GM19351 (cell line): ENCODE data around the gene CEMP1.
"Not testable (repeated sequence)": the region's sequence is repeated elsewhere in the genome, so short reads cannot be mapped to it uniquely, and the experiment has no call there.

Source experiments
- ATAC-seq: cut with Tn5 transposase; IDR thresholded peaks from one replicate; pipeline ENCODE4 v1.9.1; 2021; ENCODE audit warnings: mild to moderate bottlenecking, moderate library complexity; ENCODE audit not compliant: unreplicated experiment

CEMP1 gene

GRCh38 chr16:2537451-2538379, 6.5 kb upstream of the CEMP1 start, which contains the start of gene PDPK1:
TSS of gene PDPK1 (plus strand) at chr16:2538021. CDS start at chr16:2538113, 92 bp downstream.
- peak; percentile 83 for ATAC-seq

DNA sequence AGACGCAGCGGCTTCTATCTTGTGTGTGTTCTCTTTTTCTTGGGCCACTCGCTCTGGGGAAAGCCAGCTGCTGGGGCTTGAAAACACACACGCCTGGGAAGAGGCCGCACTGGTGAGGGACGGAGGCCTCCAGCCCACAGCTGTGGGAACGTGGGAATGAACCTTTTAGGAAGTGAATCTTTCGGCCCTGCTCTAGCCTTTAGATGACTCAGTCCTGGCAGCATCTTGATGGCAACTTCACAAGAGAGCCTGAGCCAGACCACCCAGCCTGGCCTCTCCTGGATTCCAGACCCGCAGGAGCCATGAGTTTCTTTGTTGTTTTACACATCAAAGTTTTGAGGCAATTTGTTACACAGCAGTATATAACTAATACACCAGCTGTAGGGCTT, 4.4 kb upstream of the CEMP1 start:
- ATAC-seq, result no peak

DNA sequence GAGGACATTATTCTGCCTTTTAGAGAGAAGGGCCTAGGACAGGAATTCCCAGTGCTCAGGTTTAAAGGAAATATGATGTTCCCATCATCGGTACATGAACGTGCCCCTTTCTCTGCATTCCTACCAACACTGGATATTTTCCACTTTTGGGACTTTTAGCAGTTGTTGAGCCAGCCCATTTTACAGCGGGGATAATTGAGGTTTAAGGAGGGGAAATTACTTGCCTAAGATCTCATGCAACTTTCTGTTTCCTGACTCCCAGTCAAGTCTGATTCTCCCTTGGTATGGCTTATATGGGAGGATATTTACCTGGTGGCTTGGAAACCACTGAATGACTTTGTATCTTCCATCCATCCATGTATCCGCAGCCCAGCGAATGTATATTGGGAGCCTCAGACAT, 3.1 kb upstream of the CEMP1 start:
- ATAC-seq, result not testable (repeated sequence)

- ATAC-seq, result no peak
These were observed 2.7 kb upstream of the CEMP1 start for GRCh38 chr16:2533912-2534311.

- not testable (repeated sequence) for ATAC-seq
These were observed 2.0 kb upstream of the CEMP1 start for GRCh38 chr16:2533142-2533755.

GRCh38 chr16:2532494-2533141, 1.4 kb upstream of the CEMP1 start:
- no peak for ATAC-seq

DNA sequence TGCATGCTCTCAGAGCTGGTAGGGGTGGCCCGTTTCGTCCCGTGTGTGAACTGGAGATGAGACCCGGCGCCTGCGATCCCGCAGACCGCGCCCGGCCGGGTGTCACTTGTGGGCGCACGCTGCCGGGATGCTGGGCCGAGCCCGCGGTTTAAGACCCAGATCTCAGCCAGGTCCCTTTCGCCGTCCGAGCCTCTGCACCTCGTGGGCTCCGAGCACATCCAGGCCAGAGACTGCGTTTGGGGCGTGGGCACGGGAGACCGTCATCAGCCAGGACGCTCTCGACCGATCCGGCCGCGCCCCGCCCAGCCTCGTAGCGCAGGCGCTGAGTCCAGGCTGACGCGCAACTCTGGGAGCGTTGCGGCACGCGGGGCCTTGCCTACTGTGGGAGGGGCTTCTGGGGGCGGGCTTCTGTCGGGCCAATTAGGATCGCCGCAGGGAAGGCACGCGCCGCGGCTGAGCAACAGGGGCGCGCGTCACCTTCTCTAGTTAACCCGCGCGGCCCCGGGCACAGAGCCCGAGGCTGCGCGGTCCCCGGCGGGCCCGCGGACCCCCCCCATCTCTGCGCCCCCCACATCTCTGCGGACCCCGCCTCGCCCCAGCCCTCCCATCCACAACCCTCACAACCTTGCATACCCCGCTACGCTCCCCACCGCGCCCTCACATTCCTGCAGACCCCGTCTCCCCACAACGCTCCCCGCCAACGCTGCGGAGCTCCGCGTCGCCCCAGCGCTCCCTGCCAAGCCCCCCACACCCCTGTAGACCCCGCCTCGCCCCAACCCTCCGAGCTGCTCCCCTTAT, 687 bp upstream of the CEMP1 start:
- ATAC-seq, result peak; percentile 88

GRCh38 chr16:2530629-2531318, 434 bp downstream of the CEMP1 start:
- ATAC-seq, result no peak

- no peak for ATAC-seq
These were observed 1.1 kb downstream of the CEMP1 start for GRCh38 chr16:2529961-2530628.

- ATAC-seq, result no peak
These were observed 1.9 kb downstream of the CEMP1 start for GRCh38 chr16:2529061-2529931.

DNA sequence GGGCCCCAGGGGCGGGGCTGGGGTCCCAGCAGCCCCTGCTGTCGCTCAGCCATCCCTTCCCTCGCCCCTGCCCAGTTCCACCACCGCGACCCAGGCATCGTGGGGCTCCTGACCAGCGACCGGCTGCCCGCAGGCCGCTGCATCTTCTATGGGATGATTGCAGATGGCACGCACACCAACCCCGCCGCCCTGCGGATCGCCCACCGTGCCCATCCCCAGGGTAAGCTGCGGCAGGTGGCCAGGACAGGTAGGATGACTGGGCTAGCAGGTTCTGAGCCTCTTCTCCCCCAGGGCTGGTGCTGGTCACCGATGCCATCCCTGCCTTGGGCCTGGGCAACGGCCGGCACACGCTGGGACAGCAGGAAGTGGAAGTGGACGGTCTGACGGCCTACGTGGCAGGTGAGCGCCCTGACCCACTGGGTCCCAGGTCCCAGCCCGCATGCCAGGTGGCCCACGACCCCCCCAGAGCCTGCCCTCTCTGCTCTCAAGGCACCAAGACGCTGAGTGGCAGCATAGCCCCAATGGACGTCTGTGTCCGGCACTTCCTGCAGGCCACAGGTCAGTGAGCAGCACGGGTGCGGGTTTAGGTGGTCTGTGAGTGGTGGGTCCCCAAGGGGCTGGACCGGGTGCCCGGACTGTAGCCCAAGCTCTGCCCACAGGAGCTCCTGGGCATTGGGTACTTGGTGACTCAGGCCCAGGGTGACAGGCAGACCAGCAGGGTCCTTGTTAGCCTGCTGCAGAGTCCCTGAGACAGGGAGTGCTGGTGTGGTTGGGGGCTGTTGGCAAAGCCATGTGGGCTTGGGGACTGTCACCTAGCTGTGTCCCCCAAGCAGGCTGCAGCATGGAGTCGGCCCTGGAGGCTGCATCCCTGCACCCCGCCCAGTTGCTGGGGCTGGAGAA, 2.8 kb downstream of the CEMP1 start:
- no peak for ATAC-seq

DNA sequence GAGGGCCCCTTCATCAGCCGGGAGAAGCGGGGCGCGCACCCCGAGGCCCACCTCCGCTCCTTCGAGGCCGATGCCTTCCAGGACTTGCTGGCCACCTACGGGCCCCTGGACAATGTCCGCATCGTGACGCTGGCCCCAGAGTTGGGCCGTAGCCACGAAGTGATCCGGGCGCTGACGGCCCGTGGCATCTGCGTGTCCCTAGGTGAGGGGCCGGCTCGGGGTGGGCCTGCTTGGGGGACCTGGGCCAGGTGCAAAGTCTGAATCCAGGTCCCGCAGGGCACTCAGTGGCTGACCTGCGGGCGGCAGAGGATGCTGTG, 3.5 kb downstream of the CEMP1 start:
- ATAC-seq, result no peak

DNA sequence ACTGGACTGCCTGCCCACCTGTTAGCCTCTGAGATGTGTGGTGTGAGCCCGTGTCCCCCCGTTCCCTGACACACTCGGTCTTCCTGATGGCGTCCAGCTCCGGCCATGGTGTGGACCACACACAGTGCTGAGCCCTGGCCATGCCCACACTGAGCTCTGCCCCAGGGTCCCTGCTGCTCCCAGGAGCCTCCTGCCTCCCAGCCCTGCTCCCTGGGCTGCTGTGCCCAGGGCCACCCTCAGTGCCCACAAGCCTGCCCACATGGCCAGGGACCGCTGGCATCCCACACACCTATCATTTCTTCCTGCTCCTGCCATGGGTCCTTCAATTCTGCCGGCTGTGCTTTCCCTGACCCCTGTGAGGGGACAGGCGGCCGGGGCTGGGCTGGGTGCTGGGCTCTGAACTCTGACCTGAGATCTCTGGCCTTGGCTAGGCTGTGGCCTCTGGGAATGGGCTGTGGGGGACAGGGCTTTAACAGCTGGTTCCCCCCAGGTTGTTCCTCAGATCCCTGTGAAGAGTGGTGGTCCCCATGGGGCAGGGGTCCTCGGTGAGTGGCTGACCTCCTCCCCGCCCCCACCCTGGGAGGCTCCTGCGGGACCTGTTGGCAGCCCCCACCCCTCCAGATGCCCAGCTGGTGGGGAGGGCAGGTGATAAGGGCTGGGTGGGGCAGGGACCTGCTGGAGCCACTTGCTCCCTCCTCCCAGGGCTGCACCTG, 4.0 kb downstream of the CEMP1 start:
- no peak for ATAC-seq

DNA sequence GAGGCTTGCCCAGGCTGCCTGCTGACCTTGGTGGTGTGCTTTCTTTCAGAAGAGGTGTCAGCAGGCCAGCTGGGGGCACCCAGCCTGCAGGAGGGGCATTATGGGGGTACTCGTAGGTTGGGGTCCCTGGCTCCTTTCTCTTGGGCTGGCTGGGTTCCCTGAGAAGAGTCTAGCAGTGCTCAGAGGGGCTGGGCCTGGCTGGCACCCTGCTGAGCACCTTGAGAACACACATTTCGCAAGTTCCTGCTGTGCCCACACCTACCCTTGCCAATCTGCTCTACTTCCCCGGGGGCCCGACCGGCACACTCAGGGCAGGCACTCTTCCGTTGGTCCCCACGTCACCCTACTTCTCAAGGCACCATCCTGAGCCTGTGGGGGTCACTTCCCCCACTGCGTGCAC, 5.1 kb downstream of the CEMP1 start:
- no peak for ATAC-seq

DNA sequence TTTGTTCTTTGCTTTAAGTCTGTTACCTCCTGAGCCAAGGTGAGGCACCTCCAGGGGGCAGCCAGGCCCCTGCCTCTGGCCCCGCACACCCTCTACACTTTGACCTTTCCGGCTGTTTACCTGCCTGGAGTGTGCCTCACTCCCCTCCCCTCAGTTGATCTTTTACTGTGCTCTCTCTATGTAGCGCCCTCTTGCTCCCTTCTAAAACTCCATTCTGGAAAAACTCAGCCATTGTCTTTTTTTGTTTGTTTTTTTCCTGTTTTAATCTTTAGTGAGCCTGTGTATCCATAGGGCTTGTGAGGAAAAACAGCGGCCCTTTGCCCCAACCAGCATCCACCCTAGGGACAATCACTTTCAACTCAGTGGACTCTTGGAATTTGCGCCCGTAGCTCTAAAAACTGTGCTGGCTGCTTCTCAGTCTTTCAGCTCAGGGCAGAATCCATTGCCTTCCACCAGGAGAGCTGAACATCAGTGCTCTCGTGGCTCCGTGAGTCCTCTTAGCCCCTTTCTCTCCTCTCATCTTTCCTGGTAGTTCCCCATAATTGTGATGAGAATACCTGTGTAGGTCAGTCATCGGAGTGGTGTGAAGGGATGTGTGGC, 6.8 kb downstream of the CEMP1 start:
- ATAC-seq, result no peak

DNA sequence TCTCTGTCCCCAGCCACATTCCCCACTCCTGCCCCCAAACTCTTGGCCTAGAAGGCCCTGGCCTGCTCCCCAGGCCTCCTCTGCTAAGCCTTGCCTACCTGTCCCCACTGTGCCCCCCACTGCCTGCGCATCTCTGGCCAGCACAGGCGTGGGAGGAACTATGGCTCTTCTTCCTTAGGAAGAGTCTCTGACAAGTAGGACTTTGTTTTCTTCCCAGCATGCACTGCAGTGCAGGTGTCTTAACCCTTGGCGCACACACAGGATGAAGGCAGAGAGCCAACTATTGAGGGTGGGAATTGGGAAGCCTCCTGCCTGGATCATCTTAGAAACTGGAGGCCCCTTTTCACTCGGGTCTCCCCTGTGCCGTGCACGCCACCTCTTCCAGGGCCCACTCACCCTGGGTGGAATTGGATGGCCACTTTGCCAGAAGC, 7.4 kb downstream of the CEMP1 start:
- ATAC-seq, result no peak
